Gastroesophageal sphincter (tissue), 3 donors: Measurements from ENCODE around the gene VPS36.

Source experiments
- EP300 ChIP-seq: sonication (generic); formaldehyde crosslinking; IDR thresholded peaks from one replicate; pipeline ENCODE4 v1.6.1; 2017; ENCODE audit warnings: antibody characterized with exemption, mild to moderate bottlenecking
- POLR2A ChIP-seq, 2 donors: fragments of 450-650 bp; IDR thresholded peaks; one replicate each; pipeline ENCODE4 v1.6.1; 2017; ENCODE audit warnings: antibody characterized with exemption in 2 of 2, mild to moderate bottlenecking in 2 of 2, moderate library complexity in 1 of 2
- POLR2AphosphoS5 ChIP-seq: sonication (generic); formaldehyde crosslinking; IDR thresholded peaks from one replicate; pipeline ENCODE4 v1.6.1; 2017; ENCODE audit warnings: antibody characterized with exemption
- TF ChIP-seq, protein P1 (sequence below), 4 experiments: fragments of 200-600 bp in 2 of 4; fragments of 450-650 bp in 2 of 4; sonication (generic) in 1 of 4; IDR thresholded peaks; one replicate each; pipeline ENCODE4 v1.5.1; 2017 to 2019; ENCODE audit warnings: antibody characterized with exemption in 4 of 4, mild to moderate bottlenecking in 2 of 4, moderate library complexity in 2 of 4

DNA sequence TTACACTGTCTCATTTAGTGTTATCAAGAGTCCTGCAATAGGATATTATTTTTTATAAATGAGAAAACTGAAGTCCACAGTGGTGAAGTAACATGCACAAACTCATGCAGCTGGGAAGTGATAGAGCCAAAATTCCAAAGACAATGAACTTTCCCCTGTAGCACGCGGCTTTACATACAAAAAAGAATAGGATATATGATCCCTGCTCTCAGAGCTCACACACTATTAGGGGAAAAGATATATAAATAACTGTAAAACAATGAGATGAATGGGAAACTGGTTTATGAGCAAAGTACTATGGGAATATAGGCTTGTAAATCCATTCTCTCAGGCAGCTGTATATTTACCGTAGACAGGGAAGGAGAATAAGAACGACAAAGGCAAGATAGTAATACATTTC lies 84.1 kb downstream of the VPS36 start:
- TF ChIP-seq, protein P1, sequence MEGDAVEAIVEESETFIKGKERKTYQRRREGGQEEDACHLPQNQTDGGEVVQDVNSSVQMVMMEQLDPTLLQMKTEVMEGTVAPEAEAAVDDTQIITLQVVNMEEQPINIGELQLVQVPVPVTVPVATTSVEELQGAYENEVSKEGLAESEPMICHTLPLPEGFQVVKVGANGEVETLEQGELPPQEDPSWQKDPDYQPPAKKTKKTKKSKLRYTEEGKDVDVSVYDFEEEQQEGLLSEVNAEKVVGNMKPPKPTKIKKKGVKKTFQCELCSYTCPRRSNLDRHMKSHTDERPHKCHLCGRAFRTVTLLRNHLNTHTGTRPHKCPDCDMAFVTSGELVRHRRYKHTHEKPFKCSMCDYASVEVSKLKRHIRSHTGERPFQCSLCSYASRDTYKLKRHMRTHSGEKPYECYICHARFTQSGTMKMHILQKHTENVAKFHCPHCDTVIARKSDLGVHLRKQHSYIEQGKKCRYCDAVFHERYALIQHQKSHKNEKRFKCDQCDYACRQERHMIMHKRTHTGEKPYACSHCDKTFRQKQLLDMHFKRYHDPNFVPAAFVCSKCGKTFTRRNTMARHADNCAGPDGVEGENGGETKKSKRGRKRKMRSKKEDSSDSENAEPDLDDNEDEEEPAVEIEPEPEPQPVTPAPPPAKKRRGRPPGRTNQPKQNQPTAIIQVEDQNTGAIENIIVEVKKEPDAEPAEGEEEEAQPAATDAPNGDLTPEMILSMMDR (IDR thresholded peaks at IDR 0.05) = no peak
- TF ChIP-seq POLR2AphosphoS5 (no peak), POLR2A (IDR thresholded peaks at IDR 0.05) (no peak), EP300 (no peak)
